ENCODE measurements around the gene AIP. TPM values are rescaled to one million over a fixed set of nuclear protein-coding genes. Genes with fewer than 3 reads are reported as not detected.

The AIP gene
- total RNA-seq = 94.2 TPM

DNA sequence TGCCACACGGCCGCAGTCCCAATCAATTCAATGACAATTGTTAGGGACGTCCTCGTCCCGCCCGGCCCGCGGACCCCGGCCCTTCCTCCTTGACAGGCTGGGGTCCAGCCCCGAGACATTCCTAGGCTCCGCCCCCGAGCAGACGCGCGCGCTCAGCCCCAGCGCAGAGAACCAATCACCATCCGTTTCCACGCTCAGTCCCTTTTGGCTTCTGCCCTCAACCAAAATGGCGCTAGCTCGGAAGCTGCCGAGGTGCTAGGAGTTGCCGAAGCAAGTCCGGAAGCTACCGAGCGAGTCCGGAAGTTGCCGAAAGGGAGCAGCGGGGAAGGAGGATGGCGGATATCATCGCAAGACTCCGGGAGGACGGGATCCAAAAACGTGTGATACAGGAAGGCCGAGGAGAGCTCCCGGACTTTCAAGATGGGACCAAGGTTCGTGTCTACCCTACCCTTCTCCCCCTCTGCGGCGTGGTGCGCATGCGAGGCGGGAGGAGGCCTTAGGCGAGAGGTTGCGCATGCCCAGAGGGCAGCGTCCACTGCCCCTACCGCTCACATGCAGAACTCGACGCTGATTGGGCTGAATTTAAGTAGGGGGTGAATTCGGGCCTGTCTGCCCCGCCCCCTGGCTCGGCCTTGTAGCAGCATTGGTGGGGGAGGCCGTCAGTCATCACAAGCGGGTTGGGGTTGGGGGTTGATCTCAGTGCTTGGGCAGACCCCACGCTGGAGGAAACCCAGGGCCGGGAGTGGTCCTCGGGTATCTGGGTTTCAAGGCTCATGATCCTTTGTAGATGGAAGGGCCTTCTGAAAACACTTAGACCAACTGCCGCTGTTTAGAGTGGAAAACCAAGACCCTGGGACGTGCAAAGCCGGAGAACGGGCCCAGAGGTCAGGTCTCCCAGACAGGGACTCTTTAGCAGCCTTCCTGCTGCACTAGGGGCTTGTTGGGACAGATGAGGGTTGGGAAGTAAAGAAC is at the start of gene AIP:
TSS of gene AIP (plus strand) at position 200 of the 972 bp plus-strand sequence. CDS start at position 333, 133 bp downstream.
- DNase-seq (ENCODE audit: low spot score) = peak; percentile 99

DNA sequence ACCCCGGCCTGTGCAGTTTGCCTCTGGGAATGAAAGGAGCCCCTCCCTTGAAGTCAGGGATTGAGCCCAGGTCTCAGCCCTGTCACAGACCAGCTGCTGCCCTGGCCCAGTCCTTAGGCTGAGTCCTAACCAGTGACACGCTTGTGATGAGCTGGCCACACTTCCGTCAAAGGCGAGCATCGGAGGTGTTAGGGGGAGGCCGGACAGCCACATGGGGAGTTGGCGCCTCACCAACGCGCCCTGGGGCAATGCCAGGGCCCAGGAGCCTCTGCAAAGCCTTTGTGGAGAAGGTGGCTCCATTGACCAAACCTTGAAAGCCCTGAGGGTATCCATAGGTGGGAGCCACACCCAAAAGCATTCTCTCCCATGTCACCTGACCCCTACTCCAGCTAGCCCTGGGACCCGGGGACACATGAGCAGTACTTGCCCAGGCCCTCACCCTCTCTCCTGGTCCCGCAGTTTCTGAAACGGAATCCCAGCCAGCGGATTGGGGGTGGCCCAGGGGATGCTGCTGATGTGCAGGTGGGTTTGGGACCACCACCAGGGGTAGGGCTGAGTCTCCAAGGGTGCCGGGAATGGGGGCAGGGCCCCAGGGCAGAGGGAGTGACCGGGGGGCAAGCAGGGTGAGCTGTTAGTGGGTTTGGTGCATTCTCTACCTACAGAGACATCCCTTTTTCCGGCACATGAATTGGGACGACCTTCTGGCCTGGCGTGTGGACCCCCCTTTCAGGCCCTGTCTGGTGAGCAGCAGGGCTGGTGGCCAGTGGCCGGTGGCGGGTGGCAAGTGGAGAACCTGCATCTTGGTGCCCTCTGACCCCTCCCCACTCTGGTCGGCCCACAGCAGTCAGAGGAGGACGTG is 49.1 kb upstream of the AIP start:
- no peak for DNase-seq (ENCODE audit: low spot score)

DNA sequence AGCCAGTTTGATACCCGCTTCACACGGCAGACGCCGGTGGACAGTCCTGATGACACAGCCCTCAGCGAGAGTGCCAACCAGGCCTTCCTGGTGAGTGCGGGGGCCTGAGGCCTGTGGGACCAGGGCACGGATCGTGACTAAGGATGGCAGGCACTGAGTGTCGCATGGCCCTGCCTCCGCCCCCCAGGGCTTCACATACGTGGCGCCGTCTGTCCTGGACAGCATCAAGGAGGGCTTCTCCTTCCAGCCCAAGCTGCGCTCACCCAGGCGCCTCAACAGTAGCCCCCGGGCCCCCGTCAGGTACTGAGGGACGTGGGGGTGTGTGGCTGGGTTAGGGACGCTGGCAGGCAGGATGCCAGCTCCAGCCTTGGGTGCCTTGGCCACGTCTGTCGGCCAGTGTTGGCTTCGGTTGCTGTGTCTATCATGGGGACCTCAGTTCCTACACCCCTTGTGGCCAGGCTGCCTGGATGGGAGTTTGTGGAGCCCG is 48.4 kb upstream of the AIP start:
- no peak for DNase-seq (ENCODE audit: low spot score)

DNA sequence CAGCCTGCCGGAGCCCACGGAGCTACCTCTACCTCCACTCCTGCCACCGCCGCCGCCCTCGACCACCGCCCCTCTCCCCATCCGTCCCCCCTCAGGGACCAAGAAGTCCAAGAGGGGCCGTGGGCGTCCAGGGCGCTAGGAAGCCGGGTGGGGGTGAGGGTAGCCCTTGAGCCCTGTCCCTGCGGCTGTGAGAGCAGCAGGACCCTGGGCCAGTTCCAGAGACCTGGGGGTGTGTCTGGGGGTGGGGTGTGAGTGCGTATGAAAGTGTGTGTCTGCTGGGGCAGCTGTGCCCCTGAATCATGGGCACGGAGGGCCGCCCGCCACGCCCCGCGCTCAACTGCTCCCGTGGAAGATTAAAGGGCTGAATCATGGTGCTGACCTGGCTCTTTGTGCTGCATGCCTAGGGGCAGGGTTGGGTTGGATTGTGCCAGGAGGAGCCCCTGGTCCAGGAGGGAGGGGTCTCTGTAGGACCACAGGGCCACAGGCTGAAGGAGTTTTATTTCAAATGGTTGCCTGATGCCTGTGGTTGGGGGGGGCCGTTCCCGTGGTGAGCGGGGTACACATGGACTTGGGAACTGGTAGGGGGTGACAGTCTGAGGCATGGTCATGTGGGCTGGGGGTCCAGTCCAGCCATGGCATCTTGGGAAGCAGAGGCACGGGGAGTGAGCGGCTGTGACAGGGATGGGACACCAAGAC is 47.6 kb upstream of the AIP start:
- no peak for DNase-seq (ENCODE audit: low spot score)

DNA sequence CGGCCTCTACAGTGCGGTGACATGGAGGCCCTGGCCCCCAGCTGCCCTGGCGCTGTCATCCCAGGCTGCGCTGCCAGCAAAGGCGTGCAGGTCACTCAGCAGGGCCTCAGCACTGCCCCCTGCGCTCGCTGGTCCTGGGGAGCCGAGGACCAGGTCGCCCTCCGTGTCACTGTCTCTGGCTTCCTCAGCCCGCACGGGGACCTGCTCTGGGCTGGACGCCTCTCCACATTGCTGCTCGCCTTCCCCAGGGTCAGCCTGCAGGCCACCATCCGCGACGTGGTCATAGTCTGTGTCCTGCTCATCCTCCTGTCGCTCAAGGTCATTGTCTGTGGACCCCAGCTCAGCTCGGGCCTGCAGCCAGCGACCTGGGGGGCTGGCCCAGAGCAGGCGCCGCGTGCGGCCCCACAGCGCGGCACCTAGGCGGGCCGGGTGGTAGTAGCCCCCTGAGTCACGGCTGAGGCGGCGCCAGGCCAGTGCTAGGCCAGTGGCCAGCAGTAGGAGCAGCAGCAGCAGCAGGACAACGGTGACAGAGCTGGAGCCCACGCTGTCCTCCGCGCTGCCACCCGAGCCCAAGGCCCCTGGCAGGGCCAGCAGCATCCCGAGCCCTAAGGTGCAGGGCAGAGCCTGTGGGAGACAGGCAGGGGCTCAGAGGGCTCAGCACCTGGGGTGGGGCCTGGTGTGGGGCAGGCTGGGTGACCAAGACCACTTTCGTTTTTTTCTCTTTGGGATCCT is 46.9 kb upstream of the AIP start:
- DNase-seq (ENCODE audit: low spot score) = no peak

DNA sequence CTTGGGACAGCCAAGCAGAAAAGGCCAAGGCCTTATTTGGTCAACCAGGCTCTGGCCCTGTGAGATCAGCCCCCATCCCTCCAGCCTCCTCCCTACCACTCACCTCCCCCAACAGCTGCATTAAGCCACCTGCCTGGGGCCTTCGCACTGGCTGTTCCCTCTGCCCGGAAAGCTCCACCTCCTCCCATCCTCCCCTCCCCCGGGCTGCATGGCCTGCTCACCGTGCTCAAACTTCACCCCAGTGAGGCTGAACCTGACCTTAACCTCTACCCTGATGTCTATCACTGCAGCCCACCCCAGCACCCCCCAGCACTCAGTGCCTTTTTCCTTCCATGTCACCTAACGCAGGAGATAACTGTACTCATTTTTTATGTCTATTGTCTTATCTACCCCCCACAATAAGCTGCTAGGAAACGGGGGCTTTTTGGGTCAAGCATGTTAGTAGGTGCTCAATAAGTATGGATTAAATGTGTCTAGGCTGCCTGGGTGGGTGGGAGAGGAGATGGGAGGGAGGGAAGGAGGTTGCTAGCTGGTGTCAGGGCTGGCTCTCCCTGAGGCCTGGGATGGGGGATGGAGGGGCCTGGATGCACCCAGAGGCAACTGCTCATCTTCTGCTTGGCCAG is 46.3 kb upstream of the AIP start:
- DNase-seq (ENCODE audit: low spot score) = no peak

DNA sequence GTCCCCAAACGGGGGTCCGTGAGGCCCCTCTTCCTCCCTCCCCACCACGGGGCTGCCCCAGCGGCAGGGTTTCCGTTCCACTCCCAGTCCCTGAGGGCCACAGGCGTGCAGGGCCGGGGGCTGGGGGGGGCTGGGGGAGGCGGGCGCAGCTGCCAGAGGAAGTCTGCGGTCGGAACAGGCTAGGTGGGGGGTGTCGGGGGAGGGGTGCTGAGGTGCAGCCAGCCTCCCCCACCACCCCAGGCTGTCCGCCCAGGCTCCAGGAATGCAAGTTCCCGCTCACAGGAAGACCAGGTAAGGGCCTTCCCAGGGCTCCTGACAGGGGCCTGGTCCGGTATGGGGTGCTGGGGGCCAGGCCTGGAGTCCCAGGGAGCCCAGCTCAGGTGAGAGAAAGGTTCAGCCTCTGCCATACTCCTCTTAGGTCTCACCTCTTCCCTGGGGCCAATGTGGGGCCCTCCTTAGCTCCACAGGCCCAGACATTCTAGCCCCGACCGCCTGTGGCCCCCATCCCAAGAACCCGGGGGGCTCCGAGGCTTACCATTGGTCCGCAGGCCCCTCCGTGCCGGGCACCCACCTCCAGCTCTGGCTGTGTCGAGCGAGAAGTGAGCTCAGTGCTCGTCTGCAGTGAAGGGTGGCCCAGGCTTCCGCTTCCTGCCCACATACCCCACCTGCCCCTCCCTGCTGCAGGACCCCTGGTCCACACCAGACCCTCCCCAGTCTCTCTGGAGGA is 45.6 kb upstream of the AIP start, which contains the start of gene PTPRCAP:
TSS of gene PTPRCAP (minus strand) at position 601 of the 727 bp plus-strand sequence. CDS start at position 538, 63 bp downstream.
- DNase-seq (ENCODE audit: low spot score) = no peak

DNA sequence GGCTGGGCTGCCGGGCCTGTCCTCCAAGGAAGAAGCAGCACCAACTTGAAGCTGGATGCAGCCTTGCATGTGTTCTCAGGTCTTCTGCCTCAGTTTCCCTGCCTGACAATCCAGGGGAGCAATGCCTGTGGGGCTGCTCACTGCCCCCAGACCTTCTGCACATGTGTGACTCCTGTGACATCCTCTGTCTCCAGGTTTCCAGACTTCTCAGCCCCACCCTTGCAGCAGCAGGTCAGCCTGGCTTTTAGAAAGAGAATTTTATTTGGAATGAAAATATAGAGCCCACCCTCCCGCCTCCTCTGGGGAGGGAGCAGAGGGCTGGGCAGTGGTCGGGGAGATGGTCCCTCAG is 45.0 kb upstream of the AIP start:
- no peak for DNase-seq (ENCODE audit: low spot score)

DNA sequence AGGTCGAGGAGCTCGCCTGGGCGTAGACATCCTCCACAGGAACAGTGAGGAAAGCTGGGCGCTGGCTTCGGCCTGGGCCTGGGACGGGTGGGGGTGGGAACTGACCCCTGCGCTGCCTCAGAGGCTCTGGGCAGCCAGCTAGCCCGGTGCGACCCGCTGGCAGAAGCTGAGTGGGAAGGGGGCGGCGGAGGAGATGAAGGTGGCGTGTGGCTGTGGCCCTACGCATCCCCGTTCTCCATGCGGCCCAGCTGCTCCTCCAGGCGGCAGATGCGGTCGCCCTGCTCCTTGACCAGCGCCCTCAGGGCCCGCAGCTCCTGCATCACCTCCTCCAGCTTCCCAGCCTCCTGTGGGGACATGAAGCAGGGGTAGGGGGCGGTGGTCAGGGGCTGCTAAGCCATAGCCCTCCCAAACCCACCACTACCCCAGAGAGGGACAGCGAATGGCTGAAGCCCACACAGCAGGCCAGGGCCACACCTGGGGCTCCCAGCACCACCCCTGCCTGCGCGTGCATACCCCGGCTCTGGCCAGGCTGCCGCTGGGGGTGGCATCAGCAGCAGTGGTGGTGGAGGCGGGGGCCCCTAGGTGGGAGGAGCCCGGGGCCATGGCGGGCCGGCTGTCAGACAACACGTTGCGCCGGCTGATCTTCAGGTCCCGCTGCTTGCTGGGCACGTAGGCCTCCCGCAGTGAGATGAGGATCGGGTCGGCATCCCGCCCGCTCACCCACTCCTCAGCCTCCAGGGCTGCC is 44.5 kb upstream of the AIP start:
- DNase-seq (ENCODE audit: low spot score) = no peak

DNA sequence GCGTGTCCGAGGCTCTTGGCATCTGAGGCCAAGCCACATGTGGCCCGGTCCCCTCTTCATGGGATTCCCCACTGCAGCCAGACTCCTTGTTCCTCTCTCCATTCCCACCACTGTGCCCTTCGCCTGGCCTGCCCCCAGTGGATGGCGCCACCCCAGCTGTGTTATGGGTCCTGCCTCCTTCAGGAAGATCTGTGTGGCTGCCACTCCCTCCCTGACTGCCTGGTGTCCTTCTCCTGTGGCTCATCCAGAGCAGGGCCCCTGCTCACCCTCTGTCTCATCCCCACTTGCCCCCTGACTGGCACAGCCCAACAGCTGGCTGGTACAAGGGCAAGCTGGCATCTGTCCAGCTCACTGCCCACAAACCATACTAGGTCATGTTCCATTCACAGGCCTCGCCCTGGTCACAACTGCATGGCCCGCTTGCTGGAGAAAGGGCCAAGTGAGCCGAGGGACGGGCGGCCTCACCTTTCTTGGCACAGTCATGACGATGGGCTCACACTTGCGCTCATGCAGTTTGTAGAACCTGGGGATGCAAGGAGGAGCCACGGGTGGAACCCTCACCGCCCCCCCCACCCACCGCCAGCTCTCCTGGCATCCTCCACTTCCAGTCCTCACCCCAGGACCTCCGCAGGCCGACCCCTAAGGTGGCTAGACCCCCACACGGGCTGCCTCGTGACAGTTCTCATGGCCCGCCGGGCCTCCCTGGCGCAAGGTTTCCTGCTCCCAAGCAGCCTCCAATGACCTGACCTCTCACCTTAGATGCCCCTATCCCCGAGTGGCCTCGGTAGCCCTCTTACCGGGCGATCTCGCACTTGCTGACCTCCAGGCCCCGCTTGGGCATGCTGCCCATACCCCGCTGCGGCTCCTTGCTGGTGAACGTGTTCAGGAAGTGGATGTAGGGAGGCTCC is 43.3 kb upstream of the AIP start:
- no peak for DNase-seq (ENCODE audit: low spot score)

DNA sequence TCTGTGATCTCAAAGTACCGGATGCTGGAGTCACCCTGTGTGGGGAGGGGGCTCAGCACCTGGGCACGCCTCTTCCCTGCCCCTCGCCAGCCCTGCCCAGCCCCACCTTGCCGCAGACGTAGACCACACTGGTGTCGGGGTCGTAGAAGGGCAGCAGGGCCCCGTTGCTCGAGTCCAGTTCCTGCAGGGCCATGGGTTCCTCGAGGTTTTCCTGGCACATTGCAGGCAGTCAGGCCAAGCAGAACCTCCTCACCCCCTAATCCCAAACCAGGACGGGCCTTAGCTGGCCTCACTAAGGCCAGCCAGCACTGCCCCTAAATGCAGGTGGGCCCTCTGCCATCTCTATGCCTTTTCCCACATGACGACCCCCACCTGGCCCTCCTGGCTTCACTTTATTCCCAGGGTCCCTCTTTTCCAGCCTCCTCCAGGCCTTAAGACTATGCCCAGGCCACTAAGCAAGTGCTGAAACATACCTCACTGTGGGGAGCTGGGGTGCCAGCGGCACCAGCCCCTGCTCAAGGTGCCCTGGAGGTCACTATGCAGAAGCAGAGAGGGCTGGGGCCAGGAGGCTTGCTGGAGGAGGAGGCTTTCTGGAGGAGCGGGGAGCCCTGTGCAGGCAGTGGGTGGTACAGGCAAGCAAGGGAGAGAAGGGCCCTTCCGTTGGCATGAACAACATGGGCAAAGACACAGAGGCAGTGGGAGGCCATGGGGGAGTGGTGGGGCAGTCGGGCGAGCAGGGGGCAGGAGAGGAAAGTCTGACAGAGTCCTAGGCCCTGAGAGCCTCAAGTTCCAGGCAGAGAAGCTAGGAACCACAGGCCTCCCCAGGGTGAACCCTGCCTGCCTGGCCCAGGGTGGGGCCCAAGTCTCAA is 42.4 kb upstream of the AIP start:
- no peak for DNase-seq (ENCODE audit: low spot score)

DNA sequence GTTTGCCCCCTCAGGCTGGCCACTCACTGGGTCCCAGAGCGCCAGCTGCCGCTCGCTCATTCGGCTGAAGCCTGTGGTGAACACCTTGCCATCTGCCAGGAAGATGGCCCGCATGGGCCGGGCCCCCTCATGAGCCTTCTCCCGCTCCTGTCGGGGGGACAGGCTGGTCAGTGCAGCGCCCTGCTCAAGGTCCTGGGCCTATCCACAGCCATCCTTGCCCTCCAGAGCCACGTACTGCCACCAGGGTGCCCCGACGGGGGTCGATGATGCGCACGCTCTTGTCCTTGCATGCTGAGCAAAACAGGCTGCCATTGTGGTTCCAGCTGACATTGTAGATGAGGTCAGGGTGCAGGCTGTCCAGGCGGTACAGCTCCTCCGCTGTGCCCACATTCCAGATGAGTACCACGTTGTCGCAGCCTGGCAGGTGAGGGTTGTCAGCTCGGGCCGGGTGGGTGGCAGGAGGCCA is 41.7 kb upstream of the AIP start:
- DNase-seq (ENCODE audit: low spot score) = no peak

DNA sequence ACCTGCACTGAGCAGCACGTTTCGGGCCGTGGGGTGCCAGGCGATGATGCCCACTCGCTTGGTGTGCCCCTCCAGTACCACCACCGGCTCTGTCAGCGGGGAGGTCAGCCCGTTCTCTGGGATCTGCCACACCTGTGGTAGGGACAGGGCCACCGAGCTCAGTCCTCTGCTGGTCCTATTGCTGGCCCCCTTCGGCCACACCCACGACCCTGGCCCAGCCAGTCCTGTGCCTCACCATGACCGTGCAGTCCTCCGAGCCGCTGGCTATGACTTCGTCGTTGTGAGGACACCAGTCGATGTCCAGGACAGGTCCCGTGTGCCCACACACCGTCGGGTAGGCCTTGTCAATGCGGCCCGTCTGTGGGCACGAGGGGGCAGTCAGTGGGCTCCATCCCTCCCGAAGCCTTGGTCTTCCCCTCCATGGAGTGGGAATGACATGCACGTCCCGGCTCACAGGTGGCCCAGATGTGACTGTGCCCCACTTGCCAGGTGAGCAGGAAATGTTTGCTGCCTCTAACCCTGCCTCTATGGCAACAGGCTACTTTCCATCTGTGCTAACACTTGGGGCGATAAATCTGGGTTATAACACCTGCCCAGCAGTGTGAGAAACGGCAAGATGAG is 41.0 kb upstream of the AIP start:
- no peak for DNase-seq (ENCODE audit: low spot score)

DNA sequence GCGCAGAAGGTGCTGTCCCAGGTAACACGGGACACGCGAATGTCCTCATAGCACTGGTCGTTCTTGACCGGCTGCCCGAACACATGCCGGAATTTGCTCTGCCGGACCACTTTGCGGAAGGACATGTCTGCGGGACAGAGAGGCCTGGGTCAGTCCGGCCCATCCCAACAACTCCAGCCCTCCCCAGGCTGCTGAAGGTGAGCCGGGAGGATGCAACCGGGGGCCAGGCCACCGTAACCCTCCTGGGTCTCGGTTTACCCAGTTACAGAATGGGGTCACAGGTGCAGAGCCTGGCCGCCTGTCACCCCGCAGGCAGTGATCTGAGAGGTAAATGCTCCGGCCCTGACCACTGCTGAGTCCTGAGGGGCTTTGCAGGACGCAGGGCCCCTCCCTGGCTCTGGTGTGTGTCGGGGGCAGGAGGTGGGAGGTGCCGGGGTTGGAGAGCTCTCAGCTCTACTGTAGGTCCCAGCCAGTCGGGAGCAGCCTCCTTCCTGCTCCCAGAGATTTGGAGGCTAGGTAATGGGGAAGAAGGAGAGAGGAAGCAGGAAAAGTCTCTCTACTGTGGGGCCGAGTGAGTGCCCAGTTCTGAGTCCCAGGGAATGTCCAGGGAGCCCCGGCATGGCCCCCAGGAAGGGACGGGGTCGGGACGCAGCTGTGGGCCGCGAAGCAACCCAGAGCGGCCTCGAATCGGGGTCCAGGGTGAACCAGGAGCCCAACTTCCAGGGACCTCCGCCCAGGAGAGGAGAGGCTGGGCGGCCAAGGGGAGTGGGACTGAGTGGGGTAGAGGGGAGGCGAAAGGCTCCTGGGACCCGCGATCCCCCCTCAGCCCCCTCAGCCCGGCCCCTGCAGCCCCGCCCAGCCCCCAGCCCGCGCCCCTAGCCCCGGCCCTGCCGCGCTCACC is 40.1 kb upstream of the AIP start:
- no peak for DNase-seq (ENCODE audit: low spot score)

DNA sequence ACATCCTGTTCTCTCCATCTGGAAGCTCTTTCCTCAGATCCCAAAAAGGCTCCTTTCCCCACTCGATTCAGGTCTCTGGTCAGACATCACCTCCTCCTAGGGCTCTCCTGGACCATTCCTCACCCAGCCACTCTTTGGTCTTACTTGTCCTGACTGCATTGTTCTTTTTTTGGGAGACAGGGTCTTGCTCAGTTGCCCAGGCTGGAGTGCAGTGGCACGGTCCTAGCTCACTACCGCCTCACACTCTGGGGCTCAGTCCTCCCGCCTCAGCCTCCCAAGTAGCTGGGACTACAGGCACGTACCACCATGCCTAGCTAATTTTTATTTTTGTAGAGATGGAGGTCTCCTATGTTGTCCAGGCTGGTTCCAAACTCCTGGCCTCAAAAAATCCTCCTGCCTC is 37.3 kb upstream of the AIP start:
- no peak for DNase-seq (ENCODE audit: low spot score)

DNA sequence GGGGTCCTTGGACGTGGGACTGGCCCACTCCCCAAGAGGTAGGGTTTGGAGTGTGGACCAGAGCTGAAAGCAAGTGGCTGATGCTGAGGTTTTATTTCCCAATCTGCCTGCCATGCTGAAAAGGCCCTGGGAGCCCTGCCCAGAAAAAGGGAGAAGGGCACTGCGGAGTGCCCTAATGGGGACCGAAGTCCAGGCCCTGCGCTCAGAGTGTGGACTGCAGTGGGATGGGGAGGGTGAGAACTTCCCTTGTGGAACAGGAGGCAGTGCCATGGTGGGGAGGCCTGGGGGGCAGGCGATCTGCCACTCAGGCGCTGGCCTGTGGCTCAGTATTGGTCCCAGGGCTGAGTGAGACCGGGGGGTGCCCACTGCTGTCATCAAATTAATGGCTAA is 34.6 kb upstream of the AIP start:
- no peak for DNase-seq (ENCODE audit: low spot score)
